HG02884 (cell line): Measurements from ENCODE around the gene RNF157.

Source experiments
- ATAC-seq: cut with Tn5 transposase; IDR thresholded peaks from one replicate; pipeline ENCODE4 v1.9.1; 2021; ENCODE audit warnings: mild to moderate bottlenecking, moderate library complexity; ENCODE audit not compliant: unreplicated experiment

The RNF157 gene

GRCh38 chr17:76130473-76130872, 109.8 kb downstream of the RNF157 start:
- no peak for ATAC-seq

- ATAC-seq, result no peak
These were observed 114.4 kb downstream of the RNF157 start for GRCh38 chr17:76125922-76126321.

GRCh38 chr17:76125391-76125675, 115.0 kb downstream of the RNF157 start:
- no peak for ATAC-seq

- no peak for ATAC-seq
These were observed 115.5 kb downstream of the RNF157 start for GRCh38 chr17:76124582-76125390.

GRCh38 chr17:76123749-76124581, 116.3 kb downstream of the RNF157 start:
- ATAC-seq, result no peak

GRCh38 chr17:76123191-76123499, 117.1 kb downstream of the RNF157 start:
- ATAC-seq, result no peak

- no peak for ATAC-seq
These were observed 117.7 kb downstream of the RNF157 start for GRCh38 chr17:76122431-76123190.

GRCh38 chr17:76121932-76122430, 118.3 kb downstream of the RNF157 start:
- no peak for ATAC-seq

GRCh38 chr17:76120658-76121008, 119.7 kb downstream of the RNF157 start:
- no peak for ATAC-seq

GRCh38 chr17:76119409-76120371, 120.6 kb downstream of the RNF157 start:
- ATAC-seq, result no peak

- no peak for ATAC-seq
These were observed 125.0 kb downstream of the RNF157 start for GRCh38 chr17:76115138-76115754.

- ATAC-seq, result no peak
These were observed 128.3 kb downstream of the RNF157 start for GRCh38 chr17:76111956-76112355.

GRCh38 chr17:76107509-76107908, 132.8 kb downstream of the RNF157 start:
- no peak for ATAC-seq

GRCh38 chr17:76106703-76107102, 133.6 kb downstream of the RNF157 start:
- no peak for ATAC-seq

GRCh38 chr17:76104896-76105231, 135.4 kb downstream of the RNF157 start:
- no peak for ATAC-seq

GRCh38 chr17:76104140-76104895, 136.0 kb downstream of the RNF157 start:
- no peak for ATAC-seq

GRCh38 chr17:76103274-76104139, 136.8 kb downstream of the RNF157 start, which contains the start of gene EXOC7:
TSS of gene EXOC7 (minus strand) at chr17:76103787. CDS start at chr17:76103692, 95 bp downstream.
- peak; percentile 55 for ATAC-seq

- ATAC-seq, result no peak
These were observed 137.4 kb downstream of the RNF157 start for GRCh38 chr17:76102944-76103273.
